GM12872 (cell line): ENCODE measurements around the gene SLC44A5.

Experiments
- CTCF ChIP-seq: IDR thresholded peaks from 3 replicates; pipeline ENCODE4 v1.5.1; 2011; ENCODE audit warnings: low read depth, mild to moderate bottlenecking, low read length, moderate library complexity; ENCODE audit not compliant: insufficient read depth

Gene SLC44A5

GRCh38 chr1:75274920-75275506 is 335.9 kb downstream of the SLC44A5 start:
- TF ChIP-seq CTCF, result no peak

GRCh38 chr1:75273110-75273509 is 337.8 kb downstream of the SLC44A5 start:
- no peak for TF ChIP-seq CTCF

- peak; percentile 60 for TF ChIP-seq CTCF
Observed at GRCh38 chr1:75265792-75266191, 345.1 kb downstream of the SLC44A5 start.

- TF ChIP-seq CTCF, result no peak
Observed at GRCh38 chr1:75264112-75264511, 346.8 kb downstream of the SLC44A5 start.

- no peak for TF ChIP-seq CTCF
Observed at GRCh38 chr1:75258351-75258750, 352.6 kb downstream of the SLC44A5 start.

- TF ChIP-seq CTCF, result no peak
Observed at GRCh38 chr1:75257424-75257823, 353.5 kb downstream of the SLC44A5 start.

- no peak for TF ChIP-seq CTCF
Observed at GRCh38 chr1:75245239-75245638, 365.7 kb downstream of the SLC44A5 start.
